Erythroblast (primary cell): Measurements from ENCODE around the gene TRIOBP.

Experiments used
- GATA1 ChIP-seq: IDR thresholded peaks from 2 replicates; pipeline ENCODE4 v1.6.1; 2011; ENCODE audit warnings: low read depth, mild to moderate bottlenecking, control low read depth, low read length, moderate library complexity
- POLR2A ChIP-seq: IDR thresholded peaks from 2 replicates; pipeline ENCODE4 v1.6.1; 2011; ENCODE audit warnings: mild to moderate bottlenecking, low read length

DNA sequence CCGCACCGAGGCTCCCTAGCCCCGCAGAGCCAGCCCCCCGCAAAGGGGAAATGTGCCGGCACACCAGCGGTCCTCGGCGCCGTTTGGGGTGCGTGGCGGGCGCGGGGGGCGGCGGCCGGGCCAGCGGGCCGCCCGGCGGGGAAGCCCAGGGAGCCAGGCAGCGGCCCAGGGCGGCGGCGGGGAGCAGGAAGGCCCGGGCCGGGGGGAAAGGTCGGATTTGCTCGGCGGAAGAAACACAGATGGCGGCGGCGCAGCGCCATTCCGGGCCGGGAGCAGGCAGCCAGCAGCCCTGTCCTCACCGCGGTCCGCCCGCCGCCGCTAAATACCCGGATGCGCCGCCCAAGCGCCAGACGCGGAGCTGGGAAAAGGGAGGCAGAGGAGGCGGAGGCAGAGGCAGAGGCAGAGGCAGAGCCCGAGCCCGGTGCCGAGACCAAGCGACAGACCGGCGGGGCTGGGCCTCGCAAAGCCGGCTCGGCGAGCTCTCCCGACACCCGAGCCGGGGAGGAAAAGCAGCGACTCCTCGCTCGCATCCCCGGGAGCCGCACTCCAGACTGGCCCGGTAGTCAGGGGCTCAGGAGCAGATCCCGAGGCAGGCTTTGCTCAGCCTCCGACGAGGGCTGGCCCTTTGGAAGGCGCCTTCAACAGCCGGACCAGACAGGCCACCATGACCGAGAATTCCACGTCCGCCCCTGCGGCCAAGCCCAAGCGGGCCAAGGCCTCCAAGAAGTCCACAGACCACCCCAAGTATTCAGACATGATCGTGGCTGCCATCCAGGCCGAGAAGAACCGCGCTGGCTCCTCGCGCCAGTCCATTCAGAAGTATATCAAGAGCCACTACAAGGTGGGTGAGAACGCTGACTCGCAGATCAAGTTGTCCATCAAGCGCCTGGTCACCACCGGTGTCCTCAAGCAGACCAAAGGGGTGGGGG, 108.3 kb downstream of the TRIOBP start:
- TF ChIP-seq POLR2A (peak; percentile 96), GATA1 (no peak)
